ENCODE measurements around the gene GSN. TPM values are rescaled to one million over a fixed set of nuclear protein-coding genes. Genes with fewer than 3 reads are reported as not detected.

Gene GSN
- total and polyA plus RNA-seq, 9 of the 15 experiments (the other 6 are each of a cell fraction or from before 2014, with no cell fraction given), result 0.39 to 16.6 (median 8.2) TPM

DNA sequence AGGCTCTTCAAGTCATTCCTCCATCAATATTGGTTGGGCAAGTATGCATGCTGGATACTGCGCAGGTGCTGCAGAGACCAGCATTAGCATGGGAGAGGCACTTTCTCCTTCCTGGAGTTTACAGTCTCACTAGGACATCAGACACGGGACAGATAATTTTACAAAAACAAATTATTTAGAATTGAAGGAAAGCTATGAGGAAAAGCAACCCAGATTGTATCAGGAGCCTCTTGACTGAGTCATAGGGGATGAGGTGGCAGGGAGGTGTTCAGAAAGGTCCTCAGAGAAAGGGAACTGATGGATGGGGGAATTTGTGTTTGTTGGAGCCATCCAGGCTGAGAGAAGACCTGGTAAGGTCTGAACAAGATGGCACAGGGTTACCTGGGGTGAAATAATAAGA lies 41.8 kb upstream of the GSN start (continued):
- TF ChIP-seq HDAC1 (IDR thresholded peaks at IDR 0.05) (no peak), FOS (IDR thresholded peaks at IDR 0.05; ENCODE audit: extremely low read depth, insufficient read length) (peak; percentile 35), NRF1 (conservative IDR thresholded peaks at IDR 0.05 in 1 of 2, IDR thresholded peaks at IDR 0.05 in 1 of 2) (peak; percentile 32 to 54; a peak in 3 of 4 replicates), SMARCA4 (IDR thresholded peaks at IDR 0.05) (peak; percentile 43; the same call in 1 of the 2 replicates)

DNA sequence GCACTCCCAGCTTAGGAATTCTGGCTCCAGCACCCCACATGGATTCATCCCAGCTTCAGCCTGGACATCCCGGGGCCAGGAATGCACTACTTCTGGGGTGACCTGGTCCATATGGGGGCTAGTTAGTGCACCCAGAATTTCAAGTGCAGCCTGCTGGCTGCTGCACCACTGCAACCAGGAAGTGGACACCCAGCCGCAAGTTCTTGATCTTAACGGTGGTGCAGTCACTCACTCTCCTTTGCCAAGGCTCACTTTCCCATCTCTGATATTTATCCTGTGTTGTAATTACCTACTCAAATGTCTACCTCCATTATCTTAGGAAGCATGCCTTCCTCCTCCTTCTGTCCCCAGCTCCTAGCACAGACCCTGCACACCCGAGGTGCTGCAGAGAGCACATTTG lies 40.1 kb upstream of the GSN start:
- peak; percentile 47; the same call in 1 of the 2 replicates for TF ChIP-seq ELF1 (tag; IDR thresholded peaks at IDR 0.05)
- TF ChIP-seq ATF1 (CRISPR knock-in tag; IDR thresholded peaks at IDR 0.05), result no peak
- TF ChIP-seq ATF1 (tag; IDR thresholded peaks at IDR 0.05), result no peak
- TF ChIP-seq MAFG (tag; conservative IDR thresholded peaks at IDR 0.05), result no peak
- no peak for TF ChIP-seq TCF15 (CRISPR knock-in tag; IDR thresholded peaks at IDR 0.05)
- Histone ChIP-seq H3K4me3 (no peak overlapping the region), H3K79me2 (ENCODE audit: control insufficient read depth, insufficient read depth, low read length) (no peaks in the 10 kb centered on the region), H4K20me1 (replicated peaks; ENCODE audit: control insufficient read depth, insufficient read depth, low read length) (no peaks in the 10 kb centered on the region), H3K27me3 (ENCODE audit: control insufficient read depth in 2 of 2, insufficient read depth in 2 of 2, low read length in 2 of 2) (no peaks in the 10 kb centered on the region), H3K4me1 (replicated peaks in 1 of 2; ENCODE audit: control insufficient read depth in 2 of 2, insufficient read depth in 2 of 2, low read length in 2 of 2) (peaks cover 0 to 12% of the 10 kb centered on the region in 2 experiments; a peak in 3 of 5 replicates), H3K9ac (ENCODE audit: insufficient read depth in 1 of 2, low read depth in 2 of 2, low read length in 2 of 2) (peak overlapping the region in 1 of 2 experiments; percentile 48; a peak in 1 of 4 replicates), H2AFZ (ENCODE audit: low read depth, low read length) (peak overlapping the region; percentile 66; the same call in 1 of the 2 replicates), H3K36me3 (ENCODE audit: control insufficient read depth, insufficient read depth, low read length) (no peaks in the 10 kb centered on the region), H3K9me1 (ENCODE audit: control insufficient read depth, insufficient read depth, low read length) (no peaks in the 10 kb centered on the region), H3K9me3 (replicated peaks; ENCODE audit: control insufficient read depth, insufficient read depth, low read depth, low read length) (no peaks in the 10 kb centered on the region), H3K27ac (ENCODE audit: extremely low read depth, low read depth, low read length) (no peak overlapping the region), H3K4me2 (ENCODE audit: insufficient read depth, low read length) (no peak overlapping the region)
- in situ Hi-C loops (cut with MboI), result no loop called here
- ChIA-PET POLR2A (interaction anchor here (2.2 kb wide), 1 partner anchor 8 kb away, joined by 6 read pairs; no protein-coding TSS in a partner anchor), CTCF (ENCODE audit: low intra/inter-chr PET ratio) (no interaction called here)
- ATAC-seq, result peak; percentile 33; the same call in 2 of the 3 replicates
- intact Hi-C loops (cut with micrococcal nuclease), result loop anchor here (5.0 kb wide), 1 partner anchor 39 kb away; the partner anchor contains the start of gene GSN
- BruUV-seq (replicated peaks), result no TSS peak
- peak; percentile 29 for FAIRE-seq
- WGBS (ENCODE audit: insufficient coverage, low coverage, missing lambda C conversion rate), result 20% methylated on average over 4 of the region's 4 CpGs
- no peak for DNase-seq (ENCODE audit: extremely low read depth in 1 of 4, low spot score in 3 of 4)

All from K562 (cell line).